ENCODE measurements around the gene ANKRD6. TPM values are rescaled to one million over a fixed set of nuclear protein-coding genes. Genes with fewer than 3 reads are reported as not detected.

ANKRD6 gene
- total and polyA plus RNA-seq, 2 donors (not counting 1 experiment from before 2014, with no cell fraction given): 3.8 to 10.5 TPM

- ATAC-seq (ENCODE audit: low read depth): no peak
- H3K4me3 Mint-ChIP-seq: no peak overlapping the region
- Histone ChIP-seq H3K9ac (ENCODE audit: low read length) (no peak overlapping the region), H3K9me3 (ENCODE audit: control extremely low read depth in 1 of 3, control insufficient read depth in 2 of 3, insufficient read depth in 1 of 3, low read length in 2 of 3) (no peaks in the 10 kb centered on the region), H3K4me2 (replicated peaks; ENCODE audit: low read depth, low read length, poor library complexity, severe bottlenecking) (no peak overlapping the region), H3K27ac (ENCODE audit: low read length in 2 of 2) (no peak overlapping the region), H3K79me2 (ENCODE audit: control insufficient read depth, insufficient read depth, low read length) (no peaks in the 10 kb centered on the region), H3K27me3 (replicated peaks in 1 of 4; ENCODE audit: control extremely low read depth in 1 of 4, control insufficient read depth in 3 of 4, insufficient read depth in 4 of 4, low read length in 3 of 4) (no peaks in the 10 kb centered on the region), H3K4me3 (ENCODE audit: control extremely low read depth in 1 of 5, extremely low read depth in 1 of 5, insufficient read depth in 1 of 5, low read depth in 2 of 5, low read length in 4 of 5) (no peak overlapping the region), H2AFZ (ENCODE audit: insufficient read depth, low read depth, low read length, poor library complexity, severe bottlenecking) (no peak overlapping the region), H4K20me1 (ENCODE audit: control insufficient read depth, insufficient read depth, low read length, poor library complexity, severe bottlenecking) (no peaks in the 10 kb centered on the region), H3K36me3 (replicated peaks in 1 of 2; ENCODE audit: control extremely low read depth in 1 of 2, control insufficient read depth in 1 of 2, extremely low read depth in 1 of 2, insufficient read depth in 2 of 2, low read length in 1 of 2) (no peaks in the 10 kb centered on the region), H3K4me1 (ENCODE audit: control insufficient read depth in 2 of 2, insufficient read depth in 2 of 2, low read length in 2 of 2) (no peaks in the 10 kb centered on the region)
- ChIA-PET CTCF (no interaction called here), POLR2A (no interaction called here)
- no peaks in the 10 kb centered on the region for H3K27me3 Mint-ChIP-seq
- H3K4me1 Mint-ChIP-seq: no peaks in the 10 kb centered on the region
- no peak overlapping the region for H3K27ac Mint-ChIP-seq
- TF ChIP-seq CTCF (IDR thresholded peaks at IDR 0.05) (no peak), EZH2 (IDR thresholded peaks at IDR 0.05; ENCODE audit: borderline replicate concordance, insufficient read depth, low read depth, low read length, poor library complexity, severe bottlenecking) (no peak)
- no peaks in the 10 kb centered on the region for H3K9me3 Mint-ChIP-seq (ENCODE audit: insufficient read depth)
- intact Hi-C loops (cut with micrococcal nuclease): no loop called here
- no peak for DNase-seq
- WGBS (ENCODE audit: insufficient coverage): no CpG with 5 or more reads among the region's 2 CpGs
Measured at GRCh38 chr6:89575562-89575960, 142.6 kb downstream of the ANKRD6 start.

- H3K4me1 ChIP-seq (ENCODE audit: control insufficient read depth in 2 of 2, insufficient read depth in 2 of 2, low read length in 2 of 2): no peaks in the 10 kb centered on the region
- H3K4me1 Mint-ChIP-seq: no peaks in the 10 kb centered on the region
- H3K79me2 ChIP-seq (ENCODE audit: control insufficient read depth, insufficient read depth, low read length): no peaks in the 10 kb centered on the region
- no peak overlapping the region for H3K4me2 ChIP-seq (replicated peaks; ENCODE audit: low read depth, low read length, poor library complexity, severe bottlenecking)
- ATAC-seq (ENCODE audit: low read depth): no peak
- H3K27me3 ChIP-seq (replicated peaks in 1 of 4; ENCODE audit: control extremely low read depth in 1 of 4, control insufficient read depth in 3 of 4, insufficient read depth in 4 of 4, low read length in 3 of 4): no peaks in the 10 kb centered on the region
- 100% methylated on average over 1 of the region's 3 CpGs for WGBS (ENCODE audit: insufficient coverage)
- CTCF ChIA-PET: no interaction called here
- H3K9me3 Mint-ChIP-seq (ENCODE audit: insufficient read depth): no peaks in the 10 kb centered on the region
- no peak overlapping the region for H3K9ac ChIP-seq (ENCODE audit: low read length)
- no peak overlapping the region for H2AFZ ChIP-seq (ENCODE audit: insufficient read depth, low read depth, low read length, poor library complexity, severe bottlenecking)
- H3K4me3 ChIP-seq (ENCODE audit: control extremely low read depth in 1 of 5, extremely low read depth in 1 of 5, insufficient read depth in 1 of 5, low read depth in 2 of 5, low read length in 4 of 5): no peak overlapping the region
- no peaks in the 10 kb centered on the region for H3K27me3 Mint-ChIP-seq
- H3K27ac ChIP-seq (ENCODE audit: low read length in 2 of 2): no peak overlapping the region
- no peak overlapping the region for H3K4me3 Mint-ChIP-seq
- TF ChIP-seq EZH2 (IDR thresholded peaks at IDR 0.05; ENCODE audit: borderline replicate concordance, insufficient read depth, low read depth, low read length, poor library complexity, severe bottlenecking): no peak
- TF ChIP-seq CTCF (IDR thresholded peaks at IDR 0.05): no peak
- H3K9me3 ChIP-seq (ENCODE audit: control extremely low read depth in 1 of 3, control insufficient read depth in 2 of 3, insufficient read depth in 1 of 3, low read length in 2 of 3): no peaks in the 10 kb centered on the region
- no peak for DNase-seq
- intact Hi-C loops (cut with micrococcal nuclease): no loop called here
- POLR2A ChIA-PET: no interaction called here
- H3K27ac Mint-ChIP-seq: no peak overlapping the region
- H4K20me1 ChIP-seq (ENCODE audit: control insufficient read depth, insufficient read depth, low read length, poor library complexity, severe bottlenecking): no peaks in the 10 kb centered on the region
- no peaks in the 10 kb centered on the region for H3K36me3 ChIP-seq (replicated peaks in 1 of 2; ENCODE audit: control extremely low read depth in 1 of 2, control insufficient read depth in 1 of 2, extremely low read depth in 1 of 2, insufficient read depth in 2 of 2, low read length in 1 of 2)
Measured at GRCh38 chr6:89580997-89581666, 148.2 kb downstream of the ANKRD6 start.

All from B cell (primary cell).